ENCODE data around the gene RASAL1.

RASAL1 gene

GRCh38 chr12:113095405-113095804 lies 40.2 kb downstream of the RASAL1 start:
- DNase-seq (ENCODE audit: low read depth): no peak

DNA sequence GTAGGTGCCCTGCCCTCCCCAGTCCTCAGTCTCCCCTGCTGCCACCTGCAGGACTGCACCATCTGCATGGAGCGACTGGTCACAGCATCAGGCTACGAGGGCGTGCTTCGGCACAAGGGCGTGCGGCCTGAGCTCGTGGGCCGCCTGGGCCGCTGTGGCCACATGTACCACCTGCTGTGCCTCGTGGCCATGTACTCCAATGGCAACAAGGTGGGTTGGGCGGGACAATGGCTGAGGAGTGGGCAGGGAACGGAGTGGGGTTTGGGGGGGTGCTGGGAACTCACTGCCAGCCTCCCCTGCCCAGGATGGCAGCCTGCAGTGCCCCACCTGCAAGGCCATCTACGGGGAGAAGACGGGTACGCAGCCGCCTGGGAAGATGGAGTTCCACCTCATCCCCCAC lies 40.8 kb downstream of the RASAL1 start:
- DNase-seq (ENCODE audit: low read depth): no peak

DNA sequence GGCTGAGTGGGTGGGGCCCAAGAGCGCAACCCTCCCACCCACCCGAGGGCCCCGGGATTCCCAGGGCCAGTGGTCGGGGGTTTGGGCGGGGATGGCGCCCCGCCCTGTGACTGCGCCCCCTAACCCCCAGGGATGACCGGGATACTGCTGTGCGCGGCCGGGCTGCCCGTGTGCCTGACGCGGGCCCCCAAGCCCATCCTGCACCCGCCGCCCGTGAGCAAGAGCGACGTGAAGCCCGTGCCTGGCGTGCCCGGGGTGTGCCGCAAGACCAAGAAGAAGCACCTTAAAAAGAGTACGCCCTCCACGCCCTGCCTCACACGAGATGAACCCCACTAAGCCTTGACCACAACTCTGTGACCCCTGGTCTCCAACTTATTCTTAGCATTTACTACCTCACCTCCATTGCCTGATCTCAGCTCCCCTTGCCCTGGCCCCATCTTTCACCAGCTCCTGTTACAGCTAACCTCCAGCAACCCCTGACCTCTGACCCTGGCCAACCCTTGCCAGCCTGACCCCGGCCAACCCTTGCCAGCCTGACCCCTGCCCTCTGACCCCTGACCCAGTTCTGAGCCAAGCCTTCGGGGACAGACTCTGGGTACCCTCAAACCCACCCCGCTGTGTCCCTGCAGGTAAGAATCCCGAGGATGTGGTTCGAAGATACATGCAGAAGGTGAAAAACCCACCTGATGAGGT lies 42.0 kb downstream of the RASAL1 start:
- DNase-seq (ENCODE audit: low read depth): no peak

- DNase-seq (ENCODE audit: low read depth): no peak
These were observed 42.8 kb downstream of the RASAL1 start for GRCh38 chr12:113092607-113093408.

GRCh38 chr12:113091506-113091905 lies 44.1 kb downstream of the RASAL1 start:
- no peak for DNase-seq (ENCODE audit: low read depth)

DNA sequence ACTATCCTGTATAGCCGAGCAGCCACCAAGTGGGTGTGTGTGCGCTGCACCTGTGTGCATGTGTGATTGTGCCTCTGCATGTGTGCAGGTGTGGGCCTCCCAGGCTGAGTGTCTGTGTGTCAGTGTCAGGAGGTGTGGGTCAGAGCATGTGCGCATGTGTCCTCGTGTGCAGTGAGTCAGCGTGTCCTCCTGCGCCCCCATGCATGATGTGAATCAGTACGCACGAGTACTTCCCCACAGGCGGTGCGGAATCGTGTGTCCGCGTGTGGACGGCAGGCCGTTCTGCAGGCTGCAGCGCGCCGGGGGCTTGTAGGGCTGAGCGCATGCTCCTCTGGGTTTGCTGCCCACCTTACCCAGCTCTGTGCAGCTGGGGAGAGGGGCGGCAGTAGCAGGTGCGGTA lies 44.8 kb downstream of the RASAL1 start:
- no peak for DNase-seq (ENCODE audit: low read depth)

GRCh38 chr12:113089839-113090238 lies 45.7 kb downstream of the RASAL1 start:
- DNase-seq (ENCODE audit: low read depth): no peak

DNA sequence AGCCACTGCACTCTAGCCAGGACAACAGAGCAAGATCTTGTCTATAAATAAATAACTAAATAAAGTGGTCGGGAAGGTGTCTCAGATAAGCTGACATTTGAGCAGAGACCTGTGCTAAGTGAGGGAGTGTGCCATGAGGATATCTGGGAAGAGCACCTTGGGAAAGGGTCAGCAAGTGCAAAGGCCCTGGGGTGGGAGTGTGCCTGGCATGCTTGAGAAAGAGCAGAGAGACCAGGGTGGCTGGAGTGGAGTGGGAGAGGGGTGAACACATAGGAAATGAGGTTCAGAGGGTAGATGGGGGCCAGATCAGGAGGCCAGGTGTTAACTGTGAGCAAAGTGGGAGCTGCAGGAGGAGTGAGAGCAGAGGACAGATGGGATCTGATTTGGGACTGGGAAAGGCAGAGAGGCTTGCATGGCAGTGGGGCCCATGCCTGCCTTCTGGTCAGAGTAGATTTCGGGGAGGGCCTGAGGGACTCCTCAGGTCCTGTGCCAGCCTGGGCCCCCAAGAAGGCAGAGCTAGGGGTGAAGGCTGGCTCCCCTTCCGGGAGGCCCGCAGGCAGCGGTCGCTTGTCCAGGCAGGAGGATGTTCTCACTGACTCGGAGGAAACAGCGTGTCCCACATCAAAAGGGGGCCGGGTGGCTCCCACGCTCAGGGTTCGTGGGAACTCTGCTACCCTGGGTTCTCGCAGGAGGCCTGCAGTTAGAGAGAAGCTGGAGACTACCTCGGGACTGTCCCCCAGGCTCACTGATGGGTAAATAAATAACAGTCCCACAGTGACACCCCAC lies 46.4 kb downstream of the RASAL1 start:
- no peak for DNase-seq (ENCODE audit: low read depth)

DNA sequence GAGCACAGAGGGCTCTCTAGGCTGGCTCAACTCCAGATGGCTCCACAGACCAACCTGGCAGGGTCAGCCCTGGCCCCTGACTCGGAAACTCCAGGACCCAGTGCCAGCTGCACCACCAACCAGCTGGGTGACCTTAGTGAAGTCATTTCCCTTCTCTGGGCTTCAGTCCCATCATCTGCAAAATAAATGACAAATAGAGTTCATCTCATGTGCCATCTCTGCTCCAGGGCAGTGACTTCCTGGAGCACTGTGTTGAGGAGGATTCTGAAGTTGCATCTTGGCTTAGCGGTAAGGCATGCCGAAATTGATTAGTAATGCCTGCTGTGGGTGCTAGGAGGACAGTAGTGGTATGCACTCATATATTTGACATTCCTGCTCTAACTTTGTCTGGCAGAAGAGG lies 47.5 kb downstream of the RASAL1 start:
- DNase-seq (ENCODE audit: low read depth): no peak

DNA sequence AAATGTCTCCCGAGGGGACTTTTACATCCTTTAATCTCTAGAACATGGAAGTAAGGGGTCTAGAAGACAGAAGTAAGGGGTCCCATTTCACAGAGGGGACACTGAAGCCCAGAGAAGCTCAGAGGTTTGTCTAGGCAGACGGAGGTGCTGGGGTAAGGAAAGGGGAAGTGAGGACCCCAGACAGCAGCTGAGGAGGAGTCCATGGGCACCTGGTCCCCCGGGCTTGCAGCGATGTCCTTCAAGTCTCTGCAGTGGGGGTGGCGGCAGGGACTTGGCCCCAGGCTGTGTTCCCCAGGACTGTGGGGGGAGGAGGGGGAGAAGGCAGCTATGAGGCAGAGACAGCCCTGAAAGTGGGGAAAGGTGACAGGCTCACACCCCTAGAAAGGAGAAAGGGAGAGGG lies 48.4 kb downstream of the RASAL1 start:
- DNase-seq (ENCODE audit: low read depth): no peak

DNA sequence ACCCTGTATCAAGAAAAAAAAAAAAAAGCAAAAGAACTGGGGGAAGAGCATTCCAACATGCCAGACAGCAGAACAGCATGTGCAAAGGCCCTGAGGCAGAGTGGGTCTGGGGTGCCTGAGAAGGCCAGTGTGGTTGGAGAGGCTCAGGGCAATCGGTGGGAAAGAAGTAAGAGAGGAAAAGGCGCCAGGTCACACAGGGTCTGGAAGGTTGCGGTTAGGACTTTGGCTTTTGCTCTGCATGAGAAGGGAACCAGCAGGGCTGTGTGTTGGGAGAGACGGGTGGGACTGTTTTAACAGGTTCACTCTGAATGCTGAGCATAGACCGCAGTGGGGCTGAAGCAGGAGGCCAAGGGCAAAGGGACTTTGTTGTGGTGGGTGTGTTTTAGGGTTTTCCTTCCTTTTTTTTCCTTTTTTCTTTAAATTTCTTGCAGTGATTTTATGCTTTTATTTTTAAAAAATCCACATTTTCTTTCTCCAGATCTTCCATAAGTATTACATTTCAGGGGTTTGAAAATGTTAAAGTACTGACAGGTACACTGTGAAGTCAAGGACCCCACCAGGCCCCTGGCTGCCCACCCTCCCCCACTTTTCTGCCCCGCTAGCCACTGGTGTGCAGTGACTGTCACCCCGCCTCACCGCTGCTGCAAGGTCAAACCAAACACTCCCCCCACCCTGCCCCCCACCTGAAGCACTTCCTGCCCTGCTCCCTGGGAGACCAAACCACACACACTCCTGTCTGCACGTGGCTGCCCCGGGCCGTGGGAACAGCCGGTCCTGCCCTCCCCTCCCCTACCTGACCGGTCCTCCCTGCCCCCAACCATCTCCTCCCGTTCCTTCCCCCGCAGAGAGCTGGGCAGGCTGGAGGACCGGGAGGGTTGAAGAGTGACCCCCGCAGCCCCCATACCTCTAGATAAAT lies 49.1 kb downstream of the RASAL1 start:
- no peak for DNase-seq (ENCODE audit: low read depth)

- no peak for DNase-seq (ENCODE audit: low read depth)
These were observed 51.6 kb downstream of the RASAL1 start for GRCh38 chr12:113083863-113084435.

DNA sequence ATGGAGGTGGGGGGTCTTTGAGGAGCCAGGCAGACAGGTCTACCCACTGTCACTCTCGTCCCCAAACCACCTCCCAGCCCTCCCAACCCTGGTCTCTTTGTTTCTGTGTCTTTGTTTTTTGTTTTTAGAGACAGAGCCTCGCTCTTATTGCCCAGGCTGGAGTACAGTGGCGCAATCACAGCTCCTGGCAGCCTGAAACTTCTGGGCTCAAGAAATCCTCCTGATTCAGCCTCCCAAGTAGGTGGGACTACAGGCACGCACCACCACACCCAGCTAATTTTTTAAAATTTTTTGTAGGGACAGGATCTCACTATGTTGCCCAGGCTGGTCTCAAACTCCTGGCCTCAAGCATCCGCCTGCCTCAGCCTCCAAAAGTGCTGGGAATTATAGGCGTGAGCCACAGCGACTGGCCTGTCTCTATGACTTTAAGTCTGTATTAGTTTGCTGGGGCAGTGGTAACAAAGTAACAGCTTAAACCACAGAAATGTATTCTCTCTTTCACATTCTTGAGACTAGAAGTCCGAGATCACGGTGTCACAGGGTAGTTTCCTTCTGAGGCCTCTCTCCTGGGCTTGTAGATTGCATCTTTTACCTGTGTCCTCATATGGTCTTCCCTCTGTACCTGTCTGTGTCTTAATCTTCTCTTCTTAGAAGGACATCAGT lies 52.9 kb downstream of the RASAL1 start:
- no peak for DNase-seq (ENCODE audit: low read depth)

GRCh38 chr12:113081873-113082272 lies 53.7 kb downstream of the RASAL1 start:
- DNase-seq (ENCODE audit: low read depth): no peak

- DNase-seq (ENCODE audit: low read depth): no peak
These were observed 57.7 kb downstream of the RASAL1 start for GRCh38 chr12:113077859-113078255.

GRCh38 chr12:113077057-113077858 lies 58.3 kb downstream of the RASAL1 start:
- no peak for DNase-seq (ENCODE audit: low read depth)

- no peak for DNase-seq (ENCODE audit: low read depth)
These were observed 60.4 kb downstream of the RASAL1 start for GRCh38 chr12:113075137-113075683.

GRCh38 chr12:113073586-113073985 lies 62.0 kb downstream of the RASAL1 start:
- DNase-seq (ENCODE audit: low read depth): no peak

DNA sequence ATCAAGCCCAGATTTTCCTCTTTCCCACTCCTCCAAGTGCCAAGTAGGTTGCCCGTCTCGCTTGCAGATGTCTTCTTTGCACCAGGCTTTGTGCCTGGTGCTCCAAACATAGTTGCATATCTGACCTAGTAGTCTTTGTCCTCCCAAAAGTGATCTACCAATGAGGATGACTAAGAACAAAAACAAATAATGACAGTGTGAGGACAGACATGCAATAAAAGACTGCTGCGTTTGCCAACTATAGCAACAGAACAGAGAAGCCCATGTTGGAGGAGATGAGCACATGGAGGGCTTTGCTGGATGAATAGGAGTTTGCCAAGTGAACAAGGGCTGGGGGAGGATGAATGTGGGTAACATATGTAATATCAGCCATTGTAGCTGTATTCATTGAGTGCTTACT lies 63.4 kb downstream of the RASAL1 start:
- DNase-seq (ENCODE audit: low read depth): no peak
